HEK293 (cell line): ENCODE results near the gene APOE.
A peak's percentile ranks its signal among the peaks of the same experiment; 100 is the strongest.

Experiments
- CTCF ChIA-PET: fragments of 350-600 bp; formaldehyde crosslinking; extraction: SDS; loops from one replicate; lab custom pipeline; 2021; ENCODE audit warnings: antibody characterized with exemption; lab: Yijun Ruan, JAX
- POLR2A ChIA-PET: fragments of 300-600 bp; formaldehyde crosslinking; extraction: SDS; loops from one replicate; lab custom pipeline; 2020; ENCODE audit warnings: antibody characterized with exemption, inconsistent platforms; lab: Yijun Ruan, JAX
- H3K27ac ChIP-seq: fragments of 200-500 bp; sonication (Bioruptor generic); 2 replicates; pipeline ENCODE4 v1.5.1; 2014; ENCODE audit warnings: low read depth, low read length, control low read depth, inconsistent platforms; ENCODE audit errors: extremely low read depth
- H3K36me3 ChIP-seq, 2 experiments: fragments of 200-500 bp in 1 of 2; sonication (Bioruptor generic) in 1 of 2; 1 replicate in 1 of 2; 2 replicates in 1 of 2; pipeline ENCODE4 v1.5.1; 2014 to 2017; ENCODE audit warnings: inconsistent platforms in 2 of 2, low read length in 2 of 2; ENCODE audit not compliant: control insufficient read depth in 2 of 2, insufficient read depth in 1 of 2
- H3K4me1 ChIP-seq: fragments of 200-500 bp; sonication (Bioruptor generic); 2 replicates; pipeline ENCODE4 v1.5.1; 2014; ENCODE audit warnings: mild to moderate bottlenecking, low read length, inconsistent platforms; ENCODE audit not compliant: control insufficient read depth, insufficient read depth
- H3K4me3 ChIP-seq: 2 replicates; pipeline ENCODE4 v1.5.1; 2011; ENCODE audit warnings: low read depth, mild to moderate bottlenecking, control low read depth, low read length, moderate library complexity
- H3K9me3 ChIP-seq: fragments of 200-500 bp; sonication (Bioruptor generic); 2 replicates; pipeline ENCODE4 v1.5.1; 2014; ENCODE audit warnings: low read depth, low read length, inconsistent platforms; ENCODE audit not compliant: control insufficient read depth, insufficient read depth
- AEBP2 ChIP-seq: fragments of 450-650 bp; formaldehyde crosslinking; IDR thresholded peaks from 2 replicates; pipeline ENCODE4 v1.5.1; 2016; ENCODE audit warnings: missing biosample characterization, missing genetic modification characterization, borderline replicate concordance
- CTCF ChIP-seq: fragments of 450-650 bp; formaldehyde crosslinking; IDR thresholded peaks from 2 replicates; pipeline ENCODE4 v1.5.1; 2016; ENCODE audit warnings: missing biosample characterization, missing genetic modification characterization
- HOXA7 ChIP-seq: sonication (generic); formaldehyde crosslinking; IDR thresholded peaks from 2 replicates; pipeline ENCODE4 v1.8.1; 2022; ENCODE audit warnings: missing genetic modification reagents, borderline replicate concordance
- KLF7 ChIP-seq: fragments of 450-650 bp; formaldehyde crosslinking; IDR thresholded peaks from 2 replicates; pipeline ENCODE4 v1.5.1; 2016; ENCODE audit warnings: missing biosample characterization, missing genetic modification characterization, borderline replicate concordance
- PRDM4 ChIP-seq: fragments of 450-650 bp; formaldehyde crosslinking; IDR thresholded peaks from 2 replicates; pipeline ENCODE4 v1.5.1; 2017; ENCODE audit warnings: missing biosample characterization, missing genetic modification characterization
- SETDB1 ChIP-seq: IDR thresholded peaks from one replicate; pipeline ENCODE4 v1.6.1; 2017; ENCODE audit warnings: mild to moderate bottlenecking, low read length, moderate library complexity, mixed read lengths; ENCODE audit not compliant: insufficient read length
- YY2 ChIP-seq: fragments of 450-650 bp; formaldehyde crosslinking; IDR thresholded peaks from 2 replicates; pipeline ENCODE4 v1.5.1; 2016; ENCODE audit warnings: missing biosample characterization, missing genetic modification characterization
- ZBTB26 ChIP-seq: fragments of 450-650 bp; formaldehyde crosslinking; optimal IDR thresholded peaks from 2 replicates; pipeline ENCODE3; 2016; ENCODE audit warnings: missing biosample characterization, mild to moderate bottlenecking, missing genetic modification characterization
- ZFP41 ChIP-seq: fragments of 450-650 bp; formaldehyde crosslinking; IDR thresholded peaks from 2 replicates; pipeline ENCODE4 v1.5.1; 2016; ENCODE audit warnings: missing biosample characterization, missing genetic modification characterization, borderline replicate concordance
- ZNF133 ChIP-seq: fragments of 450-650 bp; formaldehyde crosslinking; IDR thresholded peaks from 2 replicates; pipeline ENCODE4 v1.5.1; 2016; ENCODE audit warnings: missing biosample characterization, missing genetic modification characterization
- ZNF184 ChIP-seq: fragments of 450-650 bp; IDR thresholded peaks from 2 replicates; pipeline ENCODE4 v1.5.1; 2018; ENCODE audit warnings: missing biosample characterization, mild to moderate bottlenecking, missing genetic modification characterization
- ZNF266 ChIP-seq: fragments of 450-650 bp; formaldehyde crosslinking; IDR thresholded peaks from 2 replicates; pipeline ENCODE4 v1.5.1; 2016; ENCODE audit warnings: missing biosample characterization, missing genetic modification characterization, low read depth
- ZNF302 ChIP-seq: fragments of 450-650 bp; formaldehyde crosslinking; IDR thresholded peaks from 2 replicates; pipeline ENCODE4 v1.5.1; 2016; ENCODE audit warnings: missing biosample characterization, missing genetic modification characterization, low read depth
- ZNF311 ChIP-seq: fragments of 450-650 bp; formaldehyde crosslinking; IDR thresholded peaks from 2 replicates; pipeline ENCODE4 v1.5.1; 2017; ENCODE audit warnings: missing biosample characterization, missing genetic modification characterization, borderline replicate concordance
- ZNF398 ChIP-seq: fragments of 450-650 bp; formaldehyde crosslinking; IDR thresholded peaks from 2 replicates; pipeline ENCODE4 v1.5.1; 2017; ENCODE audit warnings: missing biosample characterization, missing genetic modification characterization
- ZNF423 ChIP-seq: fragments of 450-650 bp; formaldehyde crosslinking; IDR thresholded peaks from 2 replicates; pipeline ENCODE4 v1.5.1; 2016; ENCODE audit warnings: missing biosample characterization, missing genetic modification characterization
- ZNF433 ChIP-seq: fragments of 450-650 bp; formaldehyde crosslinking; IDR thresholded peaks from 2 replicates; pipeline ENCODE4 v1.5.1; 2016; ENCODE audit warnings: missing biosample characterization, missing genetic modification characterization, low read depth
- ZNF449 ChIP-seq: fragments of 450-650 bp; formaldehyde crosslinking; IDR thresholded peaks from 2 replicates; pipeline ENCODE4 v1.5.1; 2017; ENCODE audit warnings: missing biosample characterization, mild to moderate bottlenecking, missing genetic modification characterization, moderate library complexity
- ZNF488 ChIP-seq: fragments of 450-650 bp; formaldehyde crosslinking; IDR thresholded peaks from 2 replicates; pipeline ENCODE4 v1.5.1; 2016; ENCODE audit warnings: missing biosample characterization, missing genetic modification characterization
- ZNF501 ChIP-seq: fragments of 450-650 bp; formaldehyde crosslinking; IDR thresholded peaks from 2 replicates; pipeline ENCODE4 v1.5.1; 2016; ENCODE audit warnings: missing biosample characterization, missing genetic modification characterization
- ZNF530 ChIP-seq: fragments of 450-650 bp; formaldehyde crosslinking; IDR thresholded peaks from 2 replicates; pipeline ENCODE4 v1.5.1; 2016; ENCODE audit warnings: low read depth, missing biosample characterization, missing genetic modification characterization
- ZNF561 ChIP-seq: fragments of 450-650 bp; IDR thresholded peaks from 2 replicates; pipeline ENCODE4 v1.5.1; 2018; ENCODE audit warnings: missing biosample characterization, missing genetic modification characterization, borderline replicate concordance
- ZNF610 ChIP-seq: fragments of 450-650 bp; formaldehyde crosslinking; IDR thresholded peaks from 2 replicates; pipeline ENCODE4 v1.5.1; 2016; ENCODE audit warnings: missing biosample characterization, missing genetic modification characterization, borderline replicate concordance
- ZNF76 ChIP-seq: fragments of 450-650 bp; formaldehyde crosslinking; IDR thresholded peaks from 2 replicates; pipeline ENCODE4; 2016; ENCODE audit warnings: low read depth, missing biosample characterization, missing genetic modification characterization, borderline replicate concordance
- ZXDB ChIP-seq: fragments of 450-650 bp; formaldehyde crosslinking; IDR thresholded peaks from 2 replicates; pipeline ENCODE4 v1.5.1; 2016; ENCODE audit warnings: missing biosample characterization, missing genetic modification characterization

Gene APOE

GRCh38 chr19:44891016-44891882 is 14.3 kb upstream of the APOE start, which contains the start of gene TOMM40:
TSS of gene TOMM40 (plus strand) at chr19:44891254. CDS start at chr19:44891416, 162 bp downstream.
- CTCF ChIA-PET, result interaction anchor here (0.6 to 2.2 kb wide), 12 partner anchors 12 to 1587 kb away, joined by 3 to 19 read pairs (median 4); partner anchors contain the start of genes APOE and NECTIN2
- Histone ChIP-seq H3K27ac (peak within 1 kb of the TSS; percentile 79), H3K9me3 (no peaks in the 10 kb centered on the region), H3K4me1 (peaks cover 6% of the 10 kb centered on the region), H3K36me3 (peaks cover 38 to 62% of the 10 kb centered on the region in 2 experiments), H3K4me3 (peak within 1 kb of the TSS; percentile 83)
- POLR2A ChIA-PET, result interaction anchor here (0.8 to 2.6 kb wide), 14 partner anchors 11 to 956 kb away, joined by 3 to 15 read pairs (median 4); partner anchors contain the start of genes APOE, BLOC1S3, CLASRP and CLPTM1
- TF ChIP-seq ZNF433 (tag by site-specific recombination) (no peak), ZNF449 (tag by site-specific recombination) (peak; percentile 50; the same call in 1 of the 2 replicates), AEBP2 (tag by site-specific recombination) (no peak), ZNF133 (tag by site-specific recombination) (no peak), YY2 (tag by site-specific recombination) (no peak), ZNF398 (tag by site-specific recombination) (no peak), ZNF423 (tag by site-specific recombination) (no peak), ZNF184 (tag by site-specific recombination) (no peak), ZNF501 (tag by site-specific recombination) (no peak), PRDM4 (no peak), ZNF561 (peak; percentile 49; the same call in 1 of the 2 replicates), ZNF302 (tag by site-specific recombination) (no peak), KLF7 (tag by site-specific recombination) (no peak), SETDB1 (no peak), ZNF311 (no peak), ZNF488 (tag by site-specific recombination) (no peak), ZNF610 (tag by site-specific recombination) (no peak), CTCF (tag by site-specific recombination) (peak; percentile 63), ZNF266 (tag by site-specific recombination) (no peak), ZBTB26 (peak; percentile 24), ZFP41 (tag by site-specific recombination) (no peak), HOXA7 (CRISPR knock-in tag) (no peak), ZNF530 (tag by site-specific recombination) (no peak), ZXDB (tag by site-specific recombination) (peak; percentile 8; the same call in 1 of the 2 replicates), ZNF76 (tag by site-specific recombination) (peak; percentile 85)
